AG08395 (cell line): ENCODE measurements around the gene ASMTL.
A peak's percentile ranks its signal among the peaks of the same experiment; 100 is the strongest.

Source experiments
- DNase-seq: peaks from one replicate; pipeline ENCODE4 v3.0.0; 2012; ENCODE audit warnings: mixed read lengths, low spot score

Gene ASMTL

DNA sequence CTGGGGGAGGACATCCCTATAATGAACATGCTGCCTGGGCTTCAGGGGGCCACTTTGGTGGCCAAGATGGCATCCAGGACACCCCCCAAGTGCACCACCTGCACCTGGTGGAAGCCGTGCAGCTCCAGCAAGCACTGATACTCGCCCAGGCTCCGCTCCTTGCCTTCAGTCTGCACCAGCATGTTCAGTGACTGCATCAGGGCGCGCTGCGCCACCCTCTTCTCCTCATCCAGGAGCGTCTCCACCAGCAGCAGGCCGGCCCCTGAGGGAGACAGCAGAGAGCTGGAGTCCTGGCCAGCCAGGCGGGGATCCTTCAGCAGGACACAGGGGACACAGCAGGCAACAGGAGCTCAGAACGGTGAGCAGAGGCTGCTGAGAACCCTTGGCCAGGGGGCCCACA is 49.5 kb downstream of the ASMTL start:
- no peak for DNase-seq

DNA sequence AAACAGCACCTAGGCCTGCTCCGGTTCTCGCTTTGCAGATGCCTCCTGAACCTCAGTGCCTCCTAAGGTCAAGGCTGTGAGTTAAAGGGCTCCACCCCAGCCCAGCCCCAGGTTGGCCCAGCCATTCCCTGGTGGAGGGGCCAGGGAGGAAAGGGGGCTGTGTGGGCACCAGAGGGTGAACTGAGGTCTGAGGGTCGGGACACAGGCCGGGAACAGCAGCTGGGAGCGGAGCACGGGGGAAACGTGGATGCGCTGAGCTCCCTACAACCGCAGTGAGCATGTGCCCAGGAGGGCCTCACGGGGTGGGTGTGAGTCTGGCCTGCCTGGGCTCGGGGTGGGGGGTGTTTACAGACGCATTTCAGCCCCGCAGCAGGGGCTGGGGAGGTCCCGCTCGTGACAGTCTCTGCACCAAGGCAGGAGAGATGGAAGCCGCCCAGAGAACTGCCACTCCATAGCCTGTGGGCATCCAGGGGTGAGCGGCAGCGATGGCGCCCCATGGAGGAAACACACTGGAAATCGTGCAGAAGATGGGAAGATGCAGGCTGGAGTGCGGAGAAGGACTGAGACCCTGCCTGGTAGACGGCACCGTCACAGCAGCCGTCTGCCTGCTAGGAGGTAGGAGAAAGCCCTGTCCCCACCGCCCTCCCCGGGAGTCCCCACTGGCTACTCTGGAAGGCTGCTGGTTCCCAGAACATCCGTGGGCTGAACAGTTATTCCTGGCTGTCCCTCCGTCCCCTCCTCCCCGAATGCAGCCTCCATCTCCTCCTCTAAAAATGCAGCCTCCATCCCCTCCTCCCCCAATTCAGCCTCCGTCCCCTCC is 50.9 kb downstream of the ASMTL start:
- no peak for DNase-seq

DNA sequence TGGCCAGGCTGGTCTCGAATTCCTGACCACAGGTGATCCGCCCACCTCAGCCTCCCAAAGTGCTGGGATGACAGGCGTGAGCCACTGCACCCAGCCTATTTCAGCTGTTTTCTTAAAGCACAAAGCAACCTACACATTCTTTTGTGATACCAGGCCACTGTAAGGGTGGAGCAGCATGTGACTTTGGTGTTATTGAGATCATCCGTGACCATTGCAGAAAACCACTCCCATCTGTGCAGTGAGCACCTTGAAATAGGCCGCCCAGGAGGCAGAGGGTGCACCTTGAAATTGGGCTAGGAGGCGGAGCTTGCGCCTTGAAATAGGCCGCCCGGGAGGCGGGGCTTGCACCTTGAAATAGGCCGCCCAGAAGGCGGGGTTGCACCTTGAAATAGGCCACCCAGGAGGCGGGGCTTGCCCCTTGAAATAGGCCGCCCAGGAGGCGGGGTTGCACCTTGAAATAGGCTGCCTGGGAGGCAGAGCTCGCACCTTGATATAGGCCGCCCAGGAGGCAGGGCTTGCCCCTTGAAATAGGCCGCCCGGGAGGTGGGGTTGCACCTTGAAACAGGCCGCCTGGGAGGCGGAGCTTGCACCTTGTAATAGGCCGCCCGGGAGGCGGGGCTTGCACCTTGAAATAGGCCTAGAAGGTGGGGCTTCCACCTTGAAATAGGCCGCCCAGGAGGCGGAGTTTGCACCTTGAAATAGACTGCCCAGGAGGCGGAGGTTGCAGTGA is 51.8 kb downstream of the ASMTL start:
- DNase-seq = no peak

DNA sequence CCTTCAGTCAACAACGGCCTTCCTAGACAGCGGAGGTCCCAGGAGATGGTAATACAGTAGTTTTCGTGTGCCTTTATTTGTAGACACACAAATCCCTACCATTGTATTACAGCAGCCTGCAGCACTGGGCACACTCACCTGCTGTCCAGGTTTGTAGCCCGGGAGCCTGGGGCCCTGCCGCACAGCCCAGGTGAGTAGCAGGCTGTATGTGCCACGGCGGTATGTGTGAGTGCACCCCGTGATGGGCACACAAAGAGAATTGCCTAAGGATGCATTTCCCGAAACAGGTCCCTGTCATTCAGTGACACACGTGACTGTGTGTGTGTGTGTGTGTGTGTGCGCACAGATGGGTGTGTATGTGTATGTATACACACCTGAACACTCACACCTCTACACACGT is 52.7 kb downstream of the ASMTL start:
- no peak for DNase-seq

DNA sequence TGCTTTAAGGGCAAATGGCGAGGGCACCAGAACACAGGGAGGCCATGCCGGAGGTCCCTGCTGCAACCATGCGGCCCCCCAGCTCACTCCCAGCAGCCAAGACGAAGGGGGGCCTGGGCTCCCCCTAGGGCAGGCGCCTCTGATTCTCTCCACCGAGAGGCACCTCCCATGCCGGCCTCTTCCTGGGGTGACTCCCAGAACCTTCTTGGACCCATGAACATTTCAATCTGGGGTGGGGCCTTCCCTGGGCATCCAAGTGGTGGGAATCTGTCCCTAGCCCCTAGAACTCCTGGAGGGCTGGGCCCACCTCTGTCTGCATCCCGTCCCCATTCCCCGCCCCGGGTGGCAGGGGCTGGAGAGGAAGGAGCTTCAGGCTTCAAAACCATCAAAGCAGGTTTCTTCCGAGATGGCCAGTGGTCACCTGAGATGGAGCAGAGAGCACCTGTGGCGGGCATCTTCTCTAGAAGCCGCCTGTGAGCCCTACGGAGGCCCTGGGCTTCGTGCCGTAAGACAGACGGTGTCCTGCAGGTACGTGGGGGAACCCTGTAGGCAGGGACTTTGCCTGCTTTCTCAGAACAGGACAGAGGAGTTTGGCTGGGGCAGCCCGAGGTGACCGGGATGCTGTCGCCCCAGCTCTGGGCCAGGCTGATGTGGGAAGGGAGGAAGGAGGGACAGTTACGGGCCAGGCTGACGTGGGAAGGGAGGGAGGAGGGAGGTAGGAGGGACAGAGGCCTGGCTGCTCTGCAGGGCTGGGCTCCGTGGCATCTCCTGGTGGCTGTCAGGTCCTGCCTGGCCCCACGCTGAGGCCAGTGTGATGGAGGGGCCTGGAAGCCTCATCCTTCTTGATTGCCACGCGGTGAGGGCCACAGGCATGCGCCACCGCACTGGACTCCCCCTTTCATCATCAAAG is 54.0 kb downstream of the ASMTL start:
- no peak for DNase-seq

DNA sequence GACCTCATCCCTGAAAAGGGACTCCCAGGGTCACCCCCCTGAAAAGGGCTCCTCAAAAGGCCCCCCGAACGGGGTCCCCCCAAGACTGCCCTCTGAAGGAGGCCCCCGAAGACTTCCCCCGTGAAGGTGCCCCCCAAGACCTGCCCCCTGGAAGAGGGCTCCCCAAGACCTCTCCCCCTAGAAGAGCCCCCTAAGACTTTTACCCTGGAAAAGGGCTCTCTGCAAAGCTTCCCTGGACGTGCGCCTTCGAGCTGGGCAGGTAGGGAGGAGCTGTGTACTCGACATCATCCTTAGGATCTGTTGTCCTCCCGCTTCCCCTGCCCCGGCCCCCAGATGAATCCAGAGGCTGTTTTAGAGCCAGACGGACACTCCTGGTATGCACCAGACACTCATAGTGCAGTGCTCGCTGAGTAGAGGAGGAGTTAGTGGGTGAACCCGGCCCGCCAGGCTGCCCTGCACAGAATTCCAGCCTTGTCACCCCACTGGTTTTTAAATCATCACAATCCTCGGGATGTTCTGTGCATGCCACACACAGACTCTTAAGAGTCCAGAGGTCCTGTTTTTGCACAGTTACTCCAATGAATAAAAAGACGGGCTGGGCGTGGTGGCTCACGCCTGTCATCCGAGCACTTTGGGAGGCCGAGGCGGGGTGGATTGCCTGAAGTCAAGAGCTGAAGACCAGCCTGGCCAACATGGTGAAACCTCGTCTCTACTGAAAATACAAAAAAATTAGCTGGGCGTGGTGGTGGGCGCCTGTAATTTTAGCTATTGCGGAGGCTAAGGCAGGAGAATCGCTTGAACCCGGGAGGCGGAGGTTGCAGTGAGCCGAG is 55.1 kb downstream of the ASMTL start:
- DNase-seq = no peak

DNA sequence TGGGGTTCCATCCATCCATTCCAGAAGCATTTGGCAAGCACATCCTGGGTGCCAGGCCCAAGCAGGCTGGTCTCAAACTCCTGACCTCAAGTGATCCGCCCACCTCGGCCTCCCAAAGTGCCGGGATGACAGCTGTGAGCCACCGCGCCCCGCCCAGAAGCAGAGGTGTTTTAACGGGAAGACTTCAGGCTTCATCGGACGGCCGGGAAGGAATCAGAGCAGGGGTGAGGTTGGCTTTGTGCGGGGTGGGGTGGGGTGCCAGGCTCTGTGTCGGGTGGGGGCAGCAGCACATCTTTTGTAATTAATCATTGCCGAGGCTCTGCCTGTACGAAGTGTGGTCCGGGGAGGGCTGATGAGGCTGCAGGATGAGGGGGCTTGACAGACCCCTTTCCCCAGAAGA is 55.7 kb downstream of the ASMTL start:
- DNase-seq = no peak

DNA sequence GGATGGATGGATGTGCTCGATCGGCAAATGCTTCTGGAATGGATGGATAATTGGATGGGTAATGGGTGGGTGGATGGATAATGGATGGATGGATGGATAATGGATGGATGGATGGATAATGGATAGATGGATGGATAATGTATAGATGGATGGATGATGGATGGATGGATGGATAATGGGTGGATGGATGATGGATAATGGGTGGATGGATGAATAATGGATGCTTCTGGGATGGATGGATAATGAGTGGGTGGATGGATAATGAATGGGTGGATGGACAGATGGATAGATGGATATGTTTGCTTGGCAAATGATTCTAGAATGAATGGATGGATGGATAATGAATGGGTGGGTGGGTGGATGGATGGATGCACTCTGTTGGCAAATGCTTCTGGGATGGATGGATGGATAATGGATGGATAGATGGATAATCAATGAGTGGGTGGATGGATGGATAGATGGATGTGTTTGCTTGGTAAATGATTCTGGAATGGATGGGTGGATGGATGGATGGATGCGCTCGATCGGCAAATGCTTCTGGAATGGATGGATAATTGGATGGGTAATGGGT is 57.0 kb downstream of the ASMTL start:
- no peak for DNase-seq

DNA sequence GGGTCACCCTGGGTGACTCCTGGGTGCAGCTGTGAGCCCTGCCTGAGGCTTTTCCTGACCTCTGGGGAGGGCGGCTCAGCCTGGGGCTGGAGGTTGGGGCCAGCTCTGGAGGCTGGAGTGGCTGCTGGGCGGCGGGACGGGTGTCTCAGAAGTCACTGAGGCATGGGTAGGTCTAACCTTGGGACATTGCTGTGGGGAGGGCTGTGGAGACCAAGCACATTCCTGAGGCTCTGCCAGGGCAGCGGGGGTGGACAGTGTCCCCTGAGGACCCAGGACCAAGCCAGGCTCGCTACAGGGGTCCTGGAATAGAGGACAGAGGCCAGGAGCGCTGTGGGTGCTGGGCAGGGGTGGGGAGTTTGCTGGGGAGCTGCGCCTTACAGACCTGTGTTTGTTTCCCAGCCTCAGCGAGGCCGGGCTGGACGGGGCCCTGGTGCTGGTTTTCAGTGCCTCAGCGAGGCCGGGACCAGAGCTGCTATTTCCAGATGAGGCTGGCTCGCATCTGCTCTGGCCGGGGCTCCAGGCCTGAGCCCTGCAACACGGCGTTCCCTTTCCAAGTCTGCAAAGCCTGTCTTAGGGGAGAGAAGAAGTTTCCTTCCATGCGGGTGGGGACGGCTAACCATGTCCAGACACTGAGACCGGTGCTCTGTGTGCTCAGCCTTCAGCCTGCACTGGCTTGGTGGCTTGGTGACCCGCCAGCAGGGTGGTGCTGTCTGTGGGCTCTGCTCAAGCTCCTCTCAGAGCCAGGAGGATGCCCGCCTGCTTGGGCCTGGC is 57.8 kb downstream of the ASMTL start:
- no peak for DNase-seq

DNA sequence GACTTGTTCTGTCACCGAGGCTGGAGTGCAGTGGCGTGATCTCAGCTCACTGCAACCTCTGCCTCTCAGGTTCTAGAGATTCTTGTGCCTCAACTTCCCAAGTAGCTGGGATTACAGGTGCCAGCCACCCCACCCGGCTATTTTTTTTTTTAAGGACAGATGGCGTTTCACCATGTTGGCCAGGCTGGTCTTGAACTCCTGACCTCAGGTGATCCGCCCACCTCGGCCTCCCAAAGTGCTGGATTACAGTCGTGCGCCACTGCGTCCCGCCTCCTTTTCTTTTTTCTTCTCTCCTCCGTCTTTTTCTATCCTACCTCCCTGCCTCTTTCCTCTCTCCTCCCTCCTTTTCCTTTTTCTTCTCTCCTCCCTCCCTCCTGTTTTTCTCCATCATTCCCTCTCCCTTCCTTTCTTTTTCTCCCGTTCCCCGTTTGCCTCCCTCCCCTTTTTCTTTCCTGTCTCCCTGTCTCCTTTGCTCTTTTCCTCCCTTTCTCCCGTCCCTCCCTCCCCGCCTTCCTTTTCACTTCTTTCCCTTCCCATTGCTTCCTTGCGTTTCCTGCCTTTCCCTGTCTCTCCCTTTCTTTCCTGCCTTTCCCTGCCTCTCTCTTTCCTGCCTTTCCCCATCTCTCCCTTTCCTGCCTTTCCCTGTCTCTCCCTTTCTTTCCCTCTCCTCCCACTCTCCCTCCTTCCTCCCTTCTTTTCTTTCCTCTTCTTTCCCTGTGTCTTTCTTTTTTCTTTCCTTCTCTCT is 58.7 kb downstream of the ASMTL start:
- no peak for DNase-seq

DNA sequence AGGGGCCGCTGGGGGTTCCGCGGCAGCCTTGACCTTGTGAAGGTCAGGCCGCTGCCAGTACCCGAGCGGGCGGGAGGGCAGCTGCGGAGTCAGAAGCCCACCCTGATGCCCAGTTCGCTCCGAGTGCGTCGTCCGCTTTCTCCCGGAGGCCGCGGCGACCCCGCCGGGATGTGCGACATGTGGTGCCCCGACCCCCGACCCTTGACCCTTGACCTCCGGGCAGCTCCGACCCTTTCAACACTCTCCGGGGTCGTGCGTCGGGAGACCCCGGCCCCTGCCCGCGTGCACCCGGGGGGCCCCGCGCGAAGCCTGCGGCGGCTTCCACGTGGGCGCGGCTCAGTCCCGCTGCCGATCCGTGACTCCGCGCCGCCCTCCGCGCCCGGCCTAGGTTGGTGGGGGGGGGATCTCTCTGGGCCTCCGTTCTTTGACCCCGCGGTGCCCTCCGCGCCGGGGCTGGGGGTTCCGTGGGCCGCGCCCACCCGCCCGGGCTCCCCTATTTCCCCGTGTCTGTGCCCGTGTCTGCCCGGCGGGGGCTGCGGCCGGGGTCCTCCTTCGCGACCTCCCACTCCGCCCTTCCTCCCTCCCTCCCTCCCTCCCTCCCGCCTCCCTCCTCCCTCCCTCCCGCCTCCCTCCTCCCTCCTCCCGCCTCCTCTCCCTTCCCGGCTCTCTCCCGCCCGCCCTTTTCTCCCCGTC is 60.2 kb downstream of the ASMTL start:
- DNase-seq = peak; percentile 61

DNA sequence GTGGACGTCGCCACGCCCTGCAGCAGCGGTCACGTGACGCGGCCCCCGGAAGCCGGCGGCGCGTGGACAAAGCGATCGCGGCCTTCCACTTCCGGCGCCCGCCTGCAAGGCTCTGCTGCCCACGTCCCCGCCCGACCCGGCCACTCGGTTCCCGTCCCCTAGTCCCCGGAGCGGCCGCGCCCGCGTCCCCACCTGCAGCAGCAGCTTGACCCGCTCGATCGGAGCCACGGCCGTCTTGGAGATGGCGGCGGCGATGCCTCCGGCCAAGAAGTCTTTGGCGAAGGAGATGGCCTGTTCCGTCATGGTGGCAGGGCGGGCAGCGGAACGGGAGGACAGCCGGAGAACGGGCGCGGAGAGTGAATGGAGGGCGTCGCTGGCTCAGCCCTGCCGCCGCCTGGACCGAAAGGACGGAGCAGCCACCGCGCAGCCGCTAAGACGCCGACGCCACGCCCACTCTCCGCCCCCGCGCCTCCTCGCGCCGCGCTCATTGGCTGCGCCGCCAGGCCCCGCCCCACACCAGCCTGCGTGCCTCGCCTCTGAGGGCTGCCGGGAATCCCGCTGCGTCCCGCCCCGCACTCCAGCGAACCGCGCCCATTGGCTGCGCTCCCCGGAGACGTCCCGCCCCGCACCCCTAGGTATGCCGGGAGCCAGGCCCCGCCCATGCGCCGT is 60.9 kb downstream of the ASMTL start, which contains the start of gene SLC25A6:
Gene SLC25A6, minus strand, starts transcription at position 407 of the 669 bp plus-strand sequence. Its CDS starts 104 bp downstream, at position 303.
- peak; percentile 99 for DNase-seq

DNA sequence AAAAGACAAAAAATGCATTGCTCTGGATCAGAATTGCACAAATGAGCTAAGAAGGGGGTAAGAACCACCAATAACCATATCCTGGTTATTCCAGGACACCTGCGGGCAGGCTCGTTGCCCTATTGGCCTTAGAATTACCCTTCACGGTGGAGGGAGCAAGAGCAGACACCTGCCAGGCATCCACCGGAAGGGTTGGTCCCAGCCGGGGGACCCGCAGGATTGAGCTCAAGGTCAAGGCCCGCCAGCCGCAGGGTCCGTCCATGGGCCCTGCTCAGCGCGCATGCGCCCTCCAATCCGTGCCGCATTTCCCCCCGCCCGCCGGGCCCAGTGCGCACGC is 61.4 kb downstream of the ASMTL start:
- peak; percentile 99 for DNase-seq

DNA sequence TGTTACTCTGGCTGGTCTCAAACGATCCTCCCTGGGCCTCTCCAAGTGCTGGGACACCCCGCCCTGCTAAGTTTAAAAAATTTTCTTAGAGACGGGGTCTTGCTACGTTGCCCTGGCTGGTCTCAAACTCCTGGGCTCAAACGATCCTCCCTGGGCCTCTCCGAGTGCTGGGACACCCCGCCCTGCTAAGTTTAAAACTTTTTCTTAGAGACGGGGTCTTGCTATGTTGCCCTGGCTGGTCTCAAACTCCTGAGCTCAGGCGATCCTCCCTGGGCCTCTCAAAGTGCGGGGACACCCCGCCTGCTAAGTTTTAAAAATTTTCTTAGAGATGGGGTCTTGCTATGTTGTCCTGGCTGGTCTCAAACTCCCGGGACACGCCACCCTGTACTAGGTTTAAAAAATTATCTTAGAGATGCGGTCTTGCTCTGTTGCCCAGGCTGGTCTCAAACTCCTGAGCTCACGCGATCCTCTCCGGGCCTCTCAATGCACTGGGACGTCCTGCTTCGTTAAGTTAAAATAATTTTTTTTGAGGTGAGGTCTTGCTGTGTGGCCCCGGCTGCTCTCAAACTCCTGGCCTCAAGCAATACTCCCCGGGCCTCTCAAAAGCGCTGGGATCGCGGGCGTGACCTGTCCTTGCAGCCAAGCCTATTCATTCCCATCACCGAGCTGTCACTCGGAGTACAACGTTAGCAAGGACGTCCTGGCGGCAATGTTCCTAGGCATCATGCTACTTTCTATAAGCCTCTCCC is 61.9 kb downstream of the ASMTL start:
- DNase-seq = no peak

DNA sequence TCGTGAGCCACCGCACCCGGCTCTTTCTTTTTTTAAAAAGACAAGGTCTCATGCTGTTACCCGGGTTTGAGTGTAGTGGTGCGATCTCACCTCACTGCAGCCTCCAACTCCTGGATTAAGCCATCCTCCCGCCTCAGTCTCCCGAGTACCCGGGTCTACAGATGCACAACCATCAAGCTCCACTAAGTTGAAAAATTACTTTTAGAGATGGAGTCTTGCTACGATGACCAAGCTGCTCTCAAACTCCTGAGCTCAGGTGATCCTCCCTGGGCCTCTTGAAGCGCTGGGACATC is 62.8 kb downstream of the ASMTL start:
- no peak for DNase-seq

DNA sequence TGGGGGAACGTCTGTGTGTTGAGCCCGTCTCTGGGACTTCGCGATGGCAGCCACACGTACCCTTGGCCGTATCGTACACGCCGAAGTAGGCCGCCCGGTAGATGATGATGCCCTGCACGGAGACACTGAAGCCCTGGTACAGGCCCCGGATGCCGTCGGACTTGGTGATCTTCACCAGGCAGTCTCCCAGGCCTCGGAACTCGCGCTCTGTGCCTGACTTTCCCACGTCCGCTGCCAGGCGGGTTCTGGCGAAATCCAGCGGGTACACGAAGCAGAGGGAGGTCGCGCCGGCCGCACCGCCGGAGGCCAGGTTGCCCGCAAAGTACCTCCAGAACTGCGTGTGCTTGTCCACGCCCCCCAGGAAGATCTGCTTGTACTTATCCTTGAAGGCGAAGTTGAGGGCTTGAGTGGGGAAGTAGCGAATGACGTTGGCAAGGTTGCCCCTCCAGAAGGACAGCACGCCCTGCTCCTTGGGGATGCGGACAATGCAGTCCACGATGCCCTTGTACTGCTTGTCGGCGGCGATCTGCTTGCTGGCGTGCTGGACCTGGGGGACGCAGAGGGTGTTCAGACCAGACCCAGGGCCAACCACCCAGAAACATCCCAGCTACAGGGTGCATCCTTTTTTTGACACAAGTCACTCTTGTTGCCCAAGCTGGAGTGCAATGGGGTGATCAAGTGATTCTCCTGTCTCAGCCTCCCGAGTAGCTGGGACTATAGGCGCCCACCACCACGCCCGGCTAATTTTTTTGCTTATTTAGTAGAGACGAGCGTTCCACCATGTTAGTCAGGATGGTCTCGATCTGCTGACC is 63.3 kb downstream of the ASMTL start:
- DNase-seq = no peak

DNA sequence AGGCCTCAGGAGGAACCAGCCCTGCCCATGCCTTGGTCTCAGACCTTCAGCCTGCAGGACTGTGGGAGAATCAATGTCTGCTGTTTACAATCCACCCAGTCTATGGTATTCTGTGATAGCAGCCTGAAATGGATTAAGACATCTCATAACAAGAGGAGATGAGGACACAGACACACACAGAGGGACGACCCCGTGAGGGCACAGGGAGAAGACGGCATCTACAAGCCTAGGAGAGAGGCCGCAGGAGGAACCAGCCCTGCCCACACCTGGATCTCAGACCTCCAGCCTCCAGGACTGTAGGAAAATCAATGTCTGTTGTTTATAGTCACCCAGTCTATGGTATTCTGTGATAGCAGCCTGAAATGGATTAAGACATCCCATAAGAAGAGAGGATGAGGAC is 64.1 kb downstream of the ASMTL start:
- no peak for DNase-seq
